ENCODE measurements around the gene FMNL2. TPM values are rescaled to one million over a fixed set of nuclear protein-coding genes. Genes with fewer than 3 reads are reported as not detected.
"Not testable (repeated sequence)": the region's sequence is repeated elsewhere in the genome, so short reads cannot be mapped to it uniquely, and the experiment has no call there.

FMNL2 gene
- total RNA-seq, 4 donors from 2014 or later, result 25.2 to 35.0 (median 27.4) TPM

DNA sequence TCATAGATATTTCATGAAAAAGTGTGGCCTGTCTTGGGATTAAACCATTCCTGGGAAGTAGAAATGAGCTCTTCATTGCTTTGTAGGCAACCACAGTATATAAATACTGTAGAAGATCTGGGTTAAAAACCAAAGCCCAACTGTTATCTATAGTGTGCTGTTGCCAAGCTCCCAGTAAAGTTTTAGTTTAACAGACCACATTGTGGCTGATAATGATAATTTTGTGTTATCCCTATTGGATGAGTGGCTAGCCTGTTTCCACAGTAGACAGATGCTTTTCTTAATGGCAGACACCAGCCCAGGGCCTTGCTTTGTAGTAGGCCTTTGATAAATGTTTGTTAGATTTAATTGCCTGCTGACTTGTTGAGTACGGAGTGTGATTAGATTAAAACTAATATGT is 52.1 kb downstream of the FMNL2 start:
- H3K27me3 ChIP-seq, result no peaks in the 10 kb centered on the region
- no peak overlapping the region for H3K27ac ChIP-seq
- TF ChIP-seq POLR2A (IDR thresholded peaks at IDR 0.05), result no peak
- no peak for TF ChIP-seq POLR2AphosphoS5 (IDR thresholded peaks at IDR 0.05)
- TF ChIP-seq, protein P1, sequence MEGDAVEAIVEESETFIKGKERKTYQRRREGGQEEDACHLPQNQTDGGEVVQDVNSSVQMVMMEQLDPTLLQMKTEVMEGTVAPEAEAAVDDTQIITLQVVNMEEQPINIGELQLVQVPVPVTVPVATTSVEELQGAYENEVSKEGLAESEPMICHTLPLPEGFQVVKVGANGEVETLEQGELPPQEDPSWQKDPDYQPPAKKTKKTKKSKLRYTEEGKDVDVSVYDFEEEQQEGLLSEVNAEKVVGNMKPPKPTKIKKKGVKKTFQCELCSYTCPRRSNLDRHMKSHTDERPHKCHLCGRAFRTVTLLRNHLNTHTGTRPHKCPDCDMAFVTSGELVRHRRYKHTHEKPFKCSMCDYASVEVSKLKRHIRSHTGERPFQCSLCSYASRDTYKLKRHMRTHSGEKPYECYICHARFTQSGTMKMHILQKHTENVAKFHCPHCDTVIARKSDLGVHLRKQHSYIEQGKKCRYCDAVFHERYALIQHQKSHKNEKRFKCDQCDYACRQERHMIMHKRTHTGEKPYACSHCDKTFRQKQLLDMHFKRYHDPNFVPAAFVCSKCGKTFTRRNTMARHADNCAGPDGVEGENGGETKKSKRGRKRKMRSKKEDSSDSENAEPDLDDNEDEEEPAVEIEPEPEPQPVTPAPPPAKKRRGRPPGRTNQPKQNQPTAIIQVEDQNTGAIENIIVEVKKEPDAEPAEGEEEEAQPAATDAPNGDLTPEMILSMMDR (IDR thresholded peaks at IDR 0.05), result no peak
- TF ChIP-seq EP300 (IDR thresholded peaks at IDR 0.05), result no peak
- H3K36me3 ChIP-seq, result no peaks in the 10 kb centered on the region
- peaks cover 0 to 7% (median 0%) of the 10 kb centered on the region in 3 donors for H3K4me1 ChIP-seq
- no peak for ATAC-seq
- WGBS, 2 donors (ENCODE audit: low coverage in 1 of 2), result 86 to 100% methylated on average over 1 of the region's 1 CpG
- H3K9me3 ChIP-seq, result no peaks in the 10 kb centered on the region
- H3K4me3 ChIP-seq, result no peak overlapping the region

DNA sequence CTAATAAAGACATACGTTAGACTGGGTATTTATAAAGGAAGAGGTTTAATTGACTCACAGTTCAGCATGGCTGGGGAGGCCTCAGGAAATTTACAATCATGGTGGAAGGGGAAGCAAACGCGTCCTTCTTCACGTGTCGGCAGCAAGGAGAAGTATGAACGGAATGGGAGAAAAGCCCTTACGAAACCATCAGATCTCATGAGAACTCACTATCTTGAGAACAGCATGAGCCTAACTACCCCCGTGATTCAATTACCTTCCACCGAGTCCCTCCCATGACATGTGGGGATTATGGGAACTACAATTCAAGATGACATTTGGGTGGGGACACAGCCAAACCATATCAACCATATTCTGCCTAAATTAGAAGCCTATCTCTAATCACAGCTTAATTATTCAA is 53.3 kb downstream of the FMNL2 start:
- ATAC-seq, H3K4me1 ChIP-seq, H3K27ac ChIP-seq, H3K4me3 ChIP-seq, H3K27me3 ChIP-seq, H3K9me3 ChIP-seq, H3K36me3 ChIP-seq: not testable (repeated sequence)
- WGBS, 2 donors (ENCODE audit: low coverage in 1 of 2), result 95 to 96% methylated on average over 8 to 9 of the region's 9 CpGs

GRCh38 chr2:152389483-152389882 is 54.5 kb downstream of the FMNL2 start:
- TF ChIP-seq POLR2AphosphoS5 (IDR thresholded peaks at IDR 0.05) (no peak), EP300 (IDR thresholded peaks at IDR 0.05) (no peak), POLR2A (IDR thresholded peaks at IDR 0.05) (no peak)
- TF ChIP-seq, protein P1 (IDR thresholded peaks at IDR 0.05), result no peak
- no peak for ATAC-seq
- H3K27me3 ChIP-seq, result no peaks in the 10 kb centered on the region
- H3K4me3 ChIP-seq, result no peak overlapping the region
- no peak overlapping the region for H3K27ac ChIP-seq
- no peaks in the 10 kb centered on the region for H3K36me3 ChIP-seq
- no peaks in the 10 kb centered on the region for H3K9me3 ChIP-seq
- WGBS, 2 donors (ENCODE audit: low coverage in 1 of 2), result 91 to 93% methylated on average over 12 to 17 of the region's 19 CpGs
- peaks cover 0 to 11% (median 0%) of the 10 kb centered on the region in 3 donors for H3K4me1 ChIP-seq

- ATAC-seq, result no peak
- Histone ChIP-seq H3K4me1 (peaks cover 0 to 18% (median 4%) of the 10 kb centered on the region in 3 donors), H3K36me3 (no peaks in the 10 kb centered on the region), H3K9me3 (no peaks in the 10 kb centered on the region), H3K27ac (no peak overlapping the region), H3K4me3 (no peak overlapping the region), H3K27me3 (no peaks in the 10 kb centered on the region)
- TF ChIP-seq EP300 (IDR thresholded peaks at IDR 0.05) (no peak), POLR2A (IDR thresholded peaks at IDR 0.05) (no peak), POLR2AphosphoS5 (IDR thresholded peaks at IDR 0.05) (no peak)
- TF ChIP-seq, protein P1 (IDR thresholded peaks at IDR 0.05), result no peak
- WGBS, 2 donors (ENCODE audit: low coverage in 1 of 2), result 100% methylated on average over 2 of the region's 2 CpGs; no CpG with 5 or more reads in 1 of the 2 donors
These were observed 55.9 kb downstream of the FMNL2 start for GRCh38 chr2:152390837-152391236.

- H3K4me1 ChIP-seq, result peaks cover 0 to 23% (median 4%) of the 10 kb centered on the region in 3 donors
- no peak overlapping the region for H3K27ac ChIP-seq
- 100% methylated on average over 1 to 2 of the region's 2 CpGs for WGBS, 2 donors (ENCODE audit: low coverage in 1 of 2)
- no peaks in the 10 kb centered on the region for H3K9me3 ChIP-seq
- TF ChIP-seq POLR2AphosphoS5 (IDR thresholded peaks at IDR 0.05) (no peak), POLR2A (IDR thresholded peaks at IDR 0.05) (no peak), EP300 (IDR thresholded peaks at IDR 0.05) (no peak)
- TF ChIP-seq, protein P1 (IDR thresholded peaks at IDR 0.05), result no peak
- no peaks in the 10 kb centered on the region for H3K27me3 ChIP-seq
- no peaks in the 10 kb centered on the region for H3K36me3 ChIP-seq
- ATAC-seq, result no peak
- no peak overlapping the region for H3K4me3 ChIP-seq
These were observed 56.3 kb downstream of the FMNL2 start for GRCh38 chr2:152391318-152391717.
